HepG2 (cell line): ENCODE data around the gene CIAPIN1. TPM values are rescaled to one million over a fixed set of nuclear protein-coding genes. Genes with fewer than 3 reads are reported as not detected.

Experiments used
- ATM ChIP-seq: fragments of 450-650 bp; IDR thresholded peaks from 2 replicates; pipeline ENCODE4 v1.7.1; 2017; ENCODE audit warnings: mild to moderate bottlenecking, borderline replicate concordance
- GABPA ChIP-seq, 2 experiments: IDR thresholded peaks; 2 replicates each; pipeline ENCODE4 v1.6.1; 2011 to 2016; ENCODE audit warnings: low read depth in 2 of 2, low read length in 1 of 2, missing biosample characterization in 1 of 2, missing genetic modification characterization in 1 of 2
- KDM5A ChIP-seq: fragments of 200-600 bp; sonication (generic); IDR thresholded peaks from 2 replicates; pipeline ENCODE4 v1.7.0; 2018; ENCODE audit warnings: antibody characterized with exemption, mild to moderate bottlenecking, low read length, borderline replicate concordance
- KMT2B ChIP-seq: IDR thresholded peaks from 2 replicates; pipeline ENCODE4 v1.6.1; 2016; ENCODE audit warnings: missing genetic modification reagents, missing compliant biosample characterization
- MIER2 ChIP-seq: IDR thresholded peaks from 2 replicates; pipeline ENCODE4 v1.6.1; 2016; ENCODE audit warnings: missing biosample characterization, missing genetic modification reagents
- PHB2 ChIP-seq: fragments of 450-650 bp; IDR thresholded peaks from 2 replicates; pipeline ENCODE4 v1.6.1; 2018; ENCODE audit not compliant: partially characterized antibody
- SNAI1 ChIP-seq: sonication (generic); formaldehyde crosslinking; IDR thresholded peaks from 2 replicates; pipeline ENCODE4 v1.5.0; 2020; ENCODE audit warnings: mild to moderate bottlenecking, missing genetic modification reagents, borderline replicate concordance
- ZMYM4 ChIP-seq: sonication (generic); formaldehyde crosslinking; IDR thresholded peaks from 2 replicates; pipeline ENCODE4 v1.8.1; 2023; ENCODE audit warnings: mild to moderate bottlenecking, missing genetic modification reagents
- ZNF496 ChIP-seq: sonication (generic); formaldehyde crosslinking; IDR thresholded peaks from 2 replicates; pipeline ENCODE4 v1.8.1; 2023; ENCODE audit warnings: mild to moderate bottlenecking, moderate library complexity, missing genetic modification reagents; ENCODE audit not compliant: insufficient replicate concordance
- ZNF558 ChIP-seq: sonication (generic); formaldehyde crosslinking; IDR thresholded peaks from 2 replicates; pipeline ENCODE4 v1.9.0; 2022; ENCODE audit warnings: mild to moderate bottlenecking, missing genetic modification reagents, borderline replicate concordance
- ZNF569 ChIP-seq: sonication (generic); formaldehyde crosslinking; IDR thresholded peaks from 2 replicates; pipeline ENCODE4 v1.5.0; 2020; ENCODE audit warnings: mild to moderate bottlenecking, missing genetic modification reagents, moderate library complexity, borderline replicate concordance
- ZNF616 ChIP-seq: sonication (generic); formaldehyde crosslinking; IDR thresholded peaks from 2 replicates; pipeline ENCODE4 v1.5.0; 2020; ENCODE audit warnings: low read depth, mild to moderate bottlenecking, missing genetic modification reagents
- ZNF841 ChIP-seq: sonication (generic); formaldehyde crosslinking; IDR thresholded peaks from 2 replicates; pipeline ENCODE4 v1.8.1; 2023; ENCODE audit warnings: missing genetic modification reagents, borderline replicate concordance
- polyA plus RNA-seq, 8 experiments: library from polyadenylated mRNA; depleted of rRNA in 3 of 8; stranded (reverse) in 7 of 8; unstranded in 1 of 8; fragments of >200 nt; fragmentation: Illumina TruSeq in 4 of 8; extraction: Trizol in 4 of 8; gene quantifications; 2 replicates each; pipeline versions ENCODE4 v1.2.1 to v1.2.3, GENCODE V29; 2011 to 2016; ENCODE audit warnings: low read depth in 4 of 8, missing spikeins in 1 of 8, mixed read lengths in 1 of 8; ENCODE audit not compliant: insufficient read depth in 1 of 8
- total RNA-seq, 5 experiments: library from RNA; depleted of rRNA; stranded (reverse); fragments of >200 nt; fragmentation: Illumina TruSeq; extraction: Trizol; gene quantifications; 2 replicates each; pipeline ENCODE4 v1.2.3, GENCODE V29; 2016; ENCODE audit warnings: low read depth in 1 of 5
- TF ChIP-seq, protein P1 (sequence below): sonication (generic); formaldehyde crosslinking; IDR thresholded peaks from 2 replicates; pipeline ENCODE4 v1.5.1; 2020; ENCODE audit warnings: mild to moderate bottlenecking, missing genetic modification reagents, moderate library complexity
- TF ChIP-seq, protein P2 (sequence below): sonication (generic); formaldehyde crosslinking; IDR thresholded peaks from 2 replicates; pipeline ENCODE4 v1.4.0; 2020; ENCODE audit warnings: mild to moderate bottlenecking, missing genetic modification reagents, borderline replicate concordance
- TF ChIP-seq, protein P3 (sequence below): sonication (generic); formaldehyde crosslinking; IDR thresholded peaks from 2 replicates; pipeline ENCODE4 v1.5.0; 2020; ENCODE audit warnings: missing genetic modification reagents
- TF ChIP-seq, protein P4 (sequence below): sonication (generic); formaldehyde crosslinking; IDR thresholded peaks from 2 replicates; pipeline ENCODE4 v1.8.1; 2023; ENCODE audit warnings: mild to moderate bottlenecking, missing genetic modification reagents

Gene CIAPIN1
- total and polyA plus RNA-seq, 2 of the 13 experiments (the other 11 are each of a cell fraction or from before 2014, with no cell fraction given), result 69.3 to 89.7 TPM

DNA sequence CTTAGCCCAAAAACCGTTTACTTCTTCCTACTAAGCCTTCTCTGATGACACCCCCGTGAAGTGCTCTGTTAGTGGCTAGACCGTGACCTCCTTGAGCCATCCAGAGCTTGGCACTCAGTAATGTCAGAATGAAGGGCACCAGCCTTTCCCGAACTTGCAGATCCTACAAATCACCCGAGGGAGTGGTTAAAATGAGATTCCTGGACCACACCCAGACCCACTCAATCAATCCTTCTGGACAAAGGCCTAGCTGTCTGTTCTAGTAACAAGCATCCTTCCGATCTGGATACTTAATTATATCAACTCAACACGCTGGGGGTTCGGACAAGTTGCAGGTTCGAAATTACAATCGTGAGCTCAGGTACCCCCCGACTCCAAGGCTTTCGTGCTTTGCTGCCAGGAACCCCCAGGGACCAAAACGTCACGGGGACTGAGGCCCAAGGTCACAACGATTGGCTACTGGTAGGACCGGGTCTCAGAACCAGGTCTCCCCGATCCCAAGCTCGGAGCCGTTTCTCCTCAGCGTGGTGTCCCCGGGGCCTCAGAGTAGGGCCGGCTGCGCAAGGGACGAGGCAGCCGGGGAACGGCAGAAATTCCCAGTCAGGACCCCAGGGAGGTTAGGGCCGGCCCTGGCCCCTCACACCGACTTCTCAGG lies 527 bp downstream of the CIAPIN1 start (continued):
- TF ChIP-seq KMT2B (CRISPR knock-in tag), result no peak
- TF ChIP-seq PHB2, result no peak
- no peak for TF ChIP-seq ZMYM4
- TF ChIP-seq ZNF616 (CRISPR knock-in tag), result no peak
- TF ChIP-seq, protein P1, sequence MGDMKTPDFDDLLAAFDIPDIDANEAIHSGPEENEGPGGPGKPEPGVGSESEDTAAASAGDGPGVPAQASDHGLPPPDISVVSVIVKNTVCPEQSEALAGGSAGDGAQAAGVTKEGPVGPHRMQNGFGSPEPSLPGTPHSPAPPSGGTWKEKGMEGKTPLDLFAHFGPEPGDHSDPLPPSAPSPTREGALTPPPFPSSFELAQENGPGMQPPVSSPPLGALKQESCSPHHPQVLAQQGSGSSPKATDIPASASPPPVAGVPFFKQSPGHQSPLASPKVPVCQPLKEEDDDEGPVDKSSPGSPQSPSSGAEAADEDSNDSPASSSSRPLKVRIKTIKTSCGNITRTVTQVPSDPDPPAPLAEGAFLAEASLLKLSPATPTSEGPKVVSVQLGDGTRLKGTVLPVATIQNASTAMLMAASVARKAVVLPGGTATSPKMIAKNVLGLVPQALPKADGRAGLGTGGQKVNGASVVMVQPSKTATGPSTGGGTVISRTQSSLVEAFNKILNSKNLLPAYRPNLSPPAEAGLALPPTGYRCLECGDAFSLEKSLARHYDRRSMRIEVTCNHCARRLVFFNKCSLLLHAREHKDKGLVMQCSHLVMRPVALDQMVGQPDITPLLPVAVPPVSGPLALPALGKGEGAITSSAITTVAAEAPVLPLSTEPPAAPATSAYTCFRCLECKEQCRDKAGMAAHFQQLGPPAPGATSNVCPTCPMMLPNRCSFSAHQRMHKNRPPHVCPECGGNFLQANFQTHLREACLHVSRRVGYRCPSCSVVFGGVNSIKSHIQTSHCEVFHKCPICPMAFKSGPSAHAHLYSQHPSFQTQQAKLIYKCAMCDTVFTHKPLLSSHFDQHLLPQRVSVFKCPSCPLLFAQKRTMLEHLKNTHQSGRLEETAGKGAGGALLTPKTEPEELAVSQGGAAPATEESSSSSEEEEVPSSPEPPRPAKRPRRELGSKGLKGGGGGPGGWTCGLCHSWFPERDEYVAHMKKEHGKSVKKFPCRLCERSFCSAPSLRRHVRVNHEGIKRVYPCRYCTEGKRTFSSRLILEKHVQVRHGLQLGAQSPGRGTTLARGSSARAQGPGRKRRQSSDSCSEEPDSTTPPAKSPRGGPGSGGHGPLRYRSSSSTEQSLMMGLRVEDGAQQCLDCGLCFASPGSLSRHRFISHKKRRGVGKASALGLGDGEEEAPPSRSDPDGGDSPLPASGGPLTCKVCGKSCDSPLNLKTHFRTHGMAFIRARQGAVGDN, result no peak
- no peak for TF ChIP-seq ATM
- TF ChIP-seq ZNF841, result no peak
- TF ChIP-seq ZNF558 (CRISPR knock-in tag), result 0 out of 2 replicates have a peak, but pooled peaks have one; percentile 1
- TF ChIP-seq, protein P2, sequence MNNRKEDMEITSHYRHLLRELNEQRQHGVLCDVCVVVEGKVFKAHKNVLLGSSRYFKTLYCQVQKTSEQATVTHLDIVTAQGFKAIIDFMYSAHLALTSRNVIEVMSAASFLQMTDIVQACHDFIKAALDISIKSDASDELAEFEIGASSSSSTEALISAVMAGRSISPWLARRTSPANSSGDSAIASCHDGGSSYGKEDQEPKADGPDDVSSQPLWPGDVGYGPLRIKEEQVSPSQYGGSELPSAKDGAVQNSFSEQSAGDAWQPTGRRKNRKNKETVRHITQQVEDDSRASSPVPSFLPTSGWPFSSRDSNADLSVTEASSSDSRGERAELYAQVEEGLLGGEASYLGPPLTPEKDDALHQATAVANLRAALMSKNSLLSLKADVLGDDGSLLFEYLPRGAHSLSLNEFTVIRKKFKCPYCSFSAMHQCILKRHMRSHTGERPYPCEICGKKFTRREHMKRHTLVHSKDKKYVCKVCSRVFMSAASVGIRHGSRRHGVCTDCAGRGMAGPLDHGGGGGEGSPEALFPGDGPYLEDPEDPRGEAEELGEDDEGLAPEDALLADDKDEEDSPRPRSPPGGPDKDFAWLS (CRISPR knock-in tag), result no peak; the same call in 1 of the 2 replicates
- TF ChIP-seq, protein P3, sequence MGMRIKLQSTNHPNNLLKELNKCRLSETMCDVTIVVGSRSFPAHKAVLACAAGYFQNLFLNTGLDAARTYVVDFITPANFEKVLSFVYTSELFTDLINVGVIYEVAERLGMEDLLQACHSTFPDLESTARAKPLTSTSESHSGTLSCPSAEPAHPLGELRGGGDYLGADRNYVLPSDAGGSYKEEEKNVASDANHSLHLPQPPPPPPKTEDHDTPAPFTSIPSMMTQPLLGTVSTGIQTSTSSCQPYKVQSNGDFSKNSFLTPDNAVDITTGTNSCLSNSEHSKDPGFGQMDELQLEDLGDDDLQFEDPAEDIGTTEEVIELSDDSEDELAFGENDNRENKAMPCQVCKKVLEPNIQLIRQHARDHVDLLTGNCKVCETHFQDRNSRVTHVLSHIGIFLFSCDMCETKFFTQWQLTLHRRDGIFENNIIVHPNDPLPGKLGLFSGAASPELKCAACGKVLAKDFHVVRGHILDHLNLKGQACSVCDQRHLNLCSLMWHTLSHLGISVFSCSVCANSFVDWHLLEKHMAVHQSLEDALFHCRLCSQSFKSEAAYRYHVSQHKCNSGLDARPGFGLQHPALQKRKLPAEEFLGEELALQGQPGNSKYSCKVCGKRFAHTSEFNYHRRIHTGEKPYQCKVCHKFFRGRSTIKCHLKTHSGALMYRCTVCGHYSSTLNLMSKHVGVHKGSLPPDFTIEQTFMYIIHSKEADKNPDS (CRISPR knock-in tag), result no peak
- TF ChIP-seq, protein P4, sequence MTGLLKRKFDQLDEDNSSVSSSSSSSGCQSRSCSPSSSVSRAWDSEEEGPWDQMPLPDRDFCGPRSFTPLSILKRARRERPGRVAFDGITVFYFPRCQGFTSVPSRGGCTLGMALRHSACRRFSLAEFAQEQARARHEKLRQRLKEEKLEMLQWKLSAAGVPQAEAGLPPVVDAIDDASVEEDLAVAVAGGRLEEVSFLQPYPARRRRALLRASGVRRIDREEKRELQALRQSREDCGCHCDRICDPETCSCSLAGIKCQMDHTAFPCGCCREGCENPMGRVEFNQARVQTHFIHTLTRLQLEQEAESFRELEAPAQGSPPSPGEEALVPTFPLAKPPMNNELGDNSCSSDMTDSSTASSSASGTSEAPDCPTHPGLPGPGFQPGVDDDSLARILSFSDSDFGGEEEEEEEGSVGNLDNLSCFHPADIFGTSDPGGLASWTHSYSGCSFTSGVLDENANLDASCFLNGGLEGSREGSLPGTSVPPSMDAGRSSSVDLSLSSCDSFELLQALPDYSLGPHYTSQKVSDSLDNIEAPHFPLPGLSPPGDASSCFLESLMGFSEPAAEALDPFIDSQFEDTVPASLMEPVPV (CRISPR knock-in tag), result no peak; the same call in 1 of the 2 replicates
- TF ChIP-seq ZNF496 (CRISPR knock-in tag), result no peak
- no peak for TF ChIP-seq GABPA (IDR thresholded peaks at IDR 0.05; ENCODE audit: low read depth, low read length)
- TF ChIP-seq GABPA (CRISPR knock-in tag; IDR thresholded peaks at IDR 0.05; ENCODE audit: low read depth), result no peak
- TF ChIP-seq MIER2 (CRISPR knock-in tag), result no peak
- TF ChIP-seq SNAI1 (CRISPR knock-in tag), result 0 out of 2 replicates have a peak, but pooled peaks have one; percentile 13
- peak; percentile 68; the same call in 1 of the 2 replicates for TF ChIP-seq KDM5A
- TF ChIP-seq ZNF569, result no peak
